Lung (tissue), 12 donors: ENCODE data around the gene SHISA6. TPM values are rescaled to one million over a fixed set of nuclear protein-coding genes. Genes with fewer than 3 reads are reported as not detected.

ENCODE experiments used
- ATAC-seq: fragments of 200-7000 bp; cut with Tn5 transposase; one replicate; pipeline ENCODE4 v1.9.1; 2020; ENCODE audit warnings: moderate number of reproducible peaks; ENCODE audit not compliant: insufficient read depth, low FRiP score
- DNase-seq, 3 donors: peaks; one replicate each; pipeline ENCODE4 v3.0.0-alpha.2; 2013 to 2017
- H3K27ac ChIP-seq, 2 donors: one replicate each; pipeline ENCODE4 v1.5.1; 2013; ENCODE audit warnings: mild to moderate bottlenecking in 2 of 2, moderate library complexity in 2 of 2, control low read depth in 1 of 2, inconsistent platforms in 1 of 2, low read depth in 1 of 2, low read length in 1 of 2
- H3K27me3 ChIP-seq, 3 donors: one replicate each; pipeline ENCODE4 v1.5.1; 2013; ENCODE audit warnings: low read length in 2 of 3; ENCODE audit not compliant: control insufficient read depth in 3 of 3, insufficient read depth in 3 of 3
- H3K36me3 ChIP-seq, 4 donors: one replicate each; pipeline ENCODE4 v1.5.1; 2013; ENCODE audit warnings: low read length in 4 of 4, mild to moderate bottlenecking in 1 of 4, moderate library complexity in 1 of 4; ENCODE audit not compliant: control insufficient read depth in 4 of 4, insufficient read depth in 4 of 4
- H3K4me1 ChIP-seq, 5 donors: one replicate each; pipeline ENCODE4 v1.5.1; 2013; ENCODE audit warnings: low read length in 5 of 5, mild to moderate bottlenecking in 2 of 5, moderate library complexity in 1 of 5; ENCODE audit not compliant: control insufficient read depth in 5 of 5, insufficient read depth in 5 of 5
- H3K4me3 ChIP-seq: one replicate; pipeline ENCODE4 v1.5.1; 2013; ENCODE audit warnings: mild to moderate bottlenecking, control low read depth, moderate library complexity
- H3K9ac ChIP-seq, 2 donors: one replicate each; pipeline ENCODE4 v1.5.1; 2013; ENCODE audit warnings: low read length in 2 of 2, control low read depth in 1 of 2; ENCODE audit not compliant: insufficient read depth in 1 of 2
- H3K9me3 ChIP-seq, 4 donors: one replicate each; pipeline ENCODE4 v1.5.1; 2013; ENCODE audit warnings: low read length in 3 of 4, mild to moderate bottlenecking in 1 of 4, moderate library complexity in 1 of 4; ENCODE audit not compliant: control insufficient read depth in 4 of 4, insufficient read depth in 3 of 4
- CTCF ChIP-seq: IDR thresholded peaks from 2 replicates; pipeline ENCODE4 v1.5.1; 2012; ENCODE audit warnings: mild to moderate bottlenecking; ENCODE audit errors: control extremely low read depth, extremely low read depth
- WGBS, 2 donors: extraction: QIAGEN DNeasy Blood & Tissue Kit; methylation state at CpG; one replicate each; pipeline ENCODE4 v1.1.7; 2013; 5-methylcytosine and 5-hydroxymethylcytosine counted together
- polyA plus RNA-seq, 2 donors: library from polyadenylated mRNA; stranded (reverse); fragments of 200-250 nt; gene quantifications; one replicate each; pipeline ENCODE4 v1.2.1, GENCODE V29; 2013
- total RNA-seq, 2 donors: library from RNA; depleted of rRNA in 1 of 2; stranded (reverse); fragments of >200 nt in 1 of 2; gene quantifications; one replicate each; pipeline ENCODE4 v1.2.1, GENCODE V29; 2014 to 2021
- donor health status: control.
- donor health status: control.
- donor health status: Bipolar disorder and iron deficiency.
- donor health status: healthy.
- donor health status: DM: yes; HTN: yes; CAD: no.

The SHISA6 gene
- total and polyA plus RNA-seq, 4 donors, result 0.03 to 0.34 (median 0.11) TPM

- H3K9me3 ChIP-seq, result peaks cover 0 to 4% (median under 1%) of the 10 kb centered on the region in 4 donors
- H3K36me3 ChIP-seq, result no peaks in the 10 kb centered on the region
- 45 to 55% methylated on average over 15 of the region's 15 CpGs for WGBS, 2 donors
- no peak overlapping the region for H3K9ac ChIP-seq
- no peak for TF ChIP-seq CTCF
- H3K4me1 ChIP-seq, result peaks cover 0 to 11% (median 0%) of the 10 kb centered on the region in 5 donors
- no peaks in the 10 kb centered on the region for H3K27me3 ChIP-seq
- DNase-seq (peak; percentile 42 to 51 (median 46)), ATAC-seq (no peak)
- H3K27ac ChIP-seq, result no peak overlapping the region
- no peak overlapping the region for H3K4me3 ChIP-seq
Observed at GRCh38 chr17:11278186-11278991, 37.4 kb downstream of the SHISA6 start.

- no peak for DNase-seq
Observed at GRCh38 chr17:11278992-11279270, 37.9 kb downstream of the SHISA6 start.

GRCh38 chr17:11279776-11280344 lies 38.8 kb downstream of the SHISA6 start:
- Histone ChIP-seq H3K36me3 (no peaks in the 10 kb centered on the region), H3K4me3 (no peak overlapping the region), H3K27ac (no peak overlapping the region), H3K9ac (no peak overlapping the region), H3K4me1 (peaks cover 0 to 11% (median 0%) of the 10 kb centered on the region in 5 donors), H3K9me3 (peaks cover 0 to 6% (median 0%) of the 10 kb centered on the region in 4 donors), H3K27me3 (no peaks in the 10 kb centered on the region)
- no peak for TF ChIP-seq CTCF
- WGBS, 2 donors, result 53 to 65% methylated on average over 6 of the region's 6 CpGs
- peak in 1 of 3 donors; percentile 20 for DNase-seq
- ATAC-seq, result no peak

More at GRCh38 chr17:11278992-11279270, 37.9 kb downstream of the SHISA6 start:
- WGBS, 2 donors, result 48 to 62% methylated on average over 3 of the region's 3 CpGs
- H3K9me3 ChIP-seq, result peaks cover 0 to 6% (median under 1%) of the 10 kb centered on the region in 4 donors
- ATAC-seq, result no peak
- no peak overlapping the region for H3K27ac ChIP-seq
- H3K36me3 ChIP-seq, result no peaks in the 10 kb centered on the region
- no peak overlapping the region for H3K9ac ChIP-seq
- H3K4me1 ChIP-seq, result peaks cover 0 to 11% (median 0%) of the 10 kb centered on the region in 5 donors
- no peak overlapping the region for H3K4me3 ChIP-seq
- H3K27me3 ChIP-seq, result no peaks in the 10 kb centered on the region
- TF ChIP-seq CTCF, result no peak
